HG02798 (cell line): ENCODE data around the gene FOXL1.

ENCODE experiments used
- ATAC-seq: cut with Tn5 transposase; IDR thresholded peaks from one replicate; pipeline ENCODE4 v1.9.1; 2021; ENCODE audit warnings: mild to moderate bottlenecking; ENCODE audit not compliant: unreplicated experiment, poor library complexity

FOXL1 gene

DNA sequence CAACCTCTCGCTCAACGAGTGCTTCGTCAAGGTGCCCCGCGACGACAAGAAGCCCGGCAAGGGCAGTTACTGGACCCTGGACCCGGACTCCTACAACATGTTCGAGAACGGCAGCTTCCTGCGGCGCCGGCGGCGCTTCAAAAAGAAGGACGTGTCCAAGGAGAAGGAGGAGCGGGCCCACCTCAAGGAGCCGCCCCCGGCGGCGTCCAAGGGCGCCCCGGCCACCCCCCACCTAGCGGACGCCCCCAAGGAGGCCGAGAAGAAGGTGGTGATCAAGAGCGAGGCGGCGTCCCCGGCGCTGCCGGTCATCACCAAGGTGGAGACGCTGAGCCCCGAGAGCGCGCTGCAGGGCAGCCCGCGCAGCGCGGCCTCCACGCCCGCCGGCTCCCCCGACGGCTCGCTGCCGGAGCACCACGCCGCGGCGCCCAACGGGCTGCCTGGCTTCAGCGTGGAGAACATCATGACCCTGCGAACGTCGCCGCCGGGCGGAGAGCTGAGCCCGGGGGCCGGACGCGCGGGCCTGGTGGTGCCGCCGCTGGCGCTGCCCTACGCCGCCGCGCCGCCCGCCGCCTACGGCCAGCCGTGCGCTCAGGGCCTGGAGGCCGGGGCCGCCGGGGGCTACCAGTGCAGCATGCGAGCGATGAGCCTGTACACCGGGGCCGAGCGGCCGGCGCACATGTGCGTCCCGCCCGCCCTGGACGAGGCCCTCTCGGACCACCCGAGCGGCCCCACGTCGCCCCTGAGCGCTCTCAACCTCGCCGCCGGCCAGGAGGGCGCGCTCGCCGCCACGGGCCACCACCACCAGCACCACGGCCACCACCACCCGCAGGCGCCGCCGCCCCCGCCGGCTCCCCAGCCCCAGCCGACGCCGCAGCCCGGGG, 10.4 kb upstream of the FOXL1 start:
- no peak for ATAC-seq

DNA sequence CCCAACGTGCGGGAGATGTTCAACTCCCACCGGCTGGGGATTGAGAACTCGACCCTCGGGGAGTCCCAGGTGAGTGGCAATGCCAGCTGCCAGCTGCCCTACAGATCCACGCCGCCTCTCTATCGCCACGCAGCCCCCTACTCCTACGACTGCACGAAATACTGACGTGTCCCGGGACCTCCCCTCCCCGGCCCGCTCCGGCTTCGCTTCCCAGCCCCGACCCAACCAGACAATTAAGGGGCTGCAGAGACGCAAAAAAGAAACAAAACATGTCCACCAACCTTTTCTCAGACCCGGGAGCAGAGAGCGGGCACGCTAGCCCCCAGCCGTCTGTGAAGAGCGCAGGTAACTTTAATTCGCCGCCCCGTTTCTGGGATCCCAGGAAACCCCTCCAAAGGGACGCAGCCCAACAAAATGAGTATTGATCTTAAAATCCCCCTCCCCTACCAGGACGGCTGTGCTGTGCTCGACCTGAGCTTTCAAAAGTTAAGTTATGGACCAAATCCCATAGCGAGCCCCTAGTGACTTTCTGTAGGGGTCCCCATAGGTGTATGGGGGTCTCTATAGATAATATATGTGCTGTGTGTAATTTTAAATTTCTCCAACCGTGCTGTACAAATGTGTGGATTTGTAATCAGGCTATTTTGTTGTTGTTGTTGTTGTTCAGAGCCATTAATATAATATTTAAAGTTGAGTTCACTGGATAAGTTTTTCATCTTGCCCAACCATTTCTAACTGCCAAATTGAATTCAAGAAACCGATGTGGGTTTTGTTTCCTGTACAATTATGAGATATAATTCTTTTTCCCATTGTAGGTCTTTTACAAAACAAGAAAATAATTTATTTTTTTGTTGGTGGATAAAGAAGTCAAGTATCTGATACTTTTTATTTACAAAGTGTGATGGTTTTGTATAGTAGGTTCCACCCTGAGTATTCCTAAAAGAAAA, 9.4 kb upstream of the FOXL1 start:
- no peak for ATAC-seq

DNA sequence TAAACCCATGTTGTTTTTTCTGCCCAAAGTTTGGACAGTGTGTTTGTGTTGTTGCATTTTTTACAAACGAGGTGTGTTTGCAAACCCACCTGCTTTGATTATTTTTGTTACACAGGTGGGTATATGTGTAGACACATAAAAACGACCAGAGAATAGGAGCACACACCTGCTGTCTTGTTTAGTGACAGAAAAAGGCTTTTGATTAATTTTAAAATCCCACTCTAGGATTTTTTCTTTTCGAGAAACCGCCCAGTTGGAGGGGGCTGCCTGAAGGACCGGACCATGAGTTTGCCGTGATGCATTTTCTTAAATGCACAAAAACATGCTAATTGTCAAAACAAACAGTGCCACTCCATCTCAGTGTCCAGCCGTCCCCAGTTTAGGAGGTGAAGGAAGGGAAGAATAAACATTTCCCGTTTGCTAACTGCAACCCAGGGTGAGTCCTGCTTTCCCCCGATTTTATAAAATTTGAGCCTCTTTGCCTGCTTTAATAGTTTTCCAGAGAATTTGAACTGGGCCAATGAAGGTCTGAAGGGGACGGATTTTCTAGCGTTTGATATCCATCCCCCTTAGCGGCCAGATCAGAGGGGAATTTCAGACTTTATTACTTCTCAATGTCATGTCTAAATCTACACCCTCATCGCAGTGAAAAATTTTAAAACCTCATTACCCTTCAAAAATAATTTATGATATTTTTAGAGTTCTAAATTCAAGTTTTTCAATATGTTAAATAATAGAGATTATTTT, 8.5 kb upstream of the FOXL1 start:
- ATAC-seq, result no peak

DNA sequence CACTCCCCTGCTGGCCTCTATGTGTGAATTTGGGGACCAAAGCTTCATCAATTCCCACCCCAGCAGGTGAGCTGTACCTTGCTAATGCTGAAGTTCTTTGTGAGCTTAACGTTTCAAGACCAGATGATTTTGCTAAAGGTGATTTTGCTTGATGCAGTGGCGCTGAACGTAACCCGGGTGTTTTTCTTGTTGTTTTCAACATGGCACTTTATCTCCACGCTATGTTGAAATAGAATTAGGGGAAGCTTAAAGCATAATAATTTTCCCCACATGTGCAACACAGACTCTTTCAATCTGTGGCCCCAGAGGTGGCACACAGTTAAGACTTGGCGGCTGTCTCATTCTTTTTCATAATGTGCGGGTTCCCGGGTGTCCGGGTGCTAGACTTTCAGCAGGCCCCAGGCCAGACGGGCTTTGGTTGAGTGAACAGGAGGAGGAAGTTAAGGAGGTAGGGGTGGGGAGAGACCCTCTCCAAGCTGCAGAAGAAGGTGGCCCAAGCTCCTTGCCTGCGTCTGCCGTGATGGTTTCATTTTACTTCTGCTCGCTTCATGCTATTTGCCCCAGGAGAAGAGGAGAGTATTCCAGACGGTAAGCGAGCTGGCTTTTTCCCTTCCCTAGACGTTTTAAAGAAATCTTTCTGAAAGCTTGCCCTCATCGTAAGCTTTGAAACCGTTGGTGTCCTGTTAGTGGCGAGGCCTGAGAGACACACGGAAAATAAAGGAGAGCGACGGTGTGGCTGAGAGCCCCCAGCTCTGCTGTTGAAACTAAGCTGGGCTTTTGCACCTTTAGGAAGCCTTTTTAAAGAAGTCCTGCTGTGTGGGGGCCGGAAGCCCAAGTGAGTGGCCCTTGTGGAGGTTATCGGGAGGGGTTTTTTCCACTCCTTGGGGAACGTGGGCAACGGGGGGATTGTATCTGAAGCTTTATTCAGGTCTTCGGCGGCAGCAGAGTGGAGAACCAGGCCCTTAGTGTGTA, 7.5 kb upstream of the FOXL1 start:
- ATAC-seq, result no peak

DNA sequence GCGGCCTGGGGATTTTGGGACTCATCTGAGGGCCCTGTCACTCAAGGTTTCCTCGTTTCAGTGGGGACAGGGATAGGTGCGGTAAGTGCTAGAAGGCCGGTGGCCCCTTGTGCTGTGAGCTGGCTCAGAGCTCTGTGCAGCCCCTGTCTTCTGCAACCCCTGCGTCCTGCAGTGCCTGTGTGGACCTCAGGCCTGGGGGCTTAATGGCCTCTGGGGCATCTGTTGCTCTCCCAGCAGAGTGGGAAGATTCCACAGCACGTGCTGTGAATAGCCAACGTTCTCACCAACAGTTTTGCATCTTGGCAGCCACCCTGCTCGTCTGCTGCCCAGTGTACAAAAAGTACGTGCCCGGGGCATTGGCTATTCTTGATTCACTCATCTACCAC, 6.8 kb upstream of the FOXL1 start:
- ATAC-seq, result no peak

DNA sequence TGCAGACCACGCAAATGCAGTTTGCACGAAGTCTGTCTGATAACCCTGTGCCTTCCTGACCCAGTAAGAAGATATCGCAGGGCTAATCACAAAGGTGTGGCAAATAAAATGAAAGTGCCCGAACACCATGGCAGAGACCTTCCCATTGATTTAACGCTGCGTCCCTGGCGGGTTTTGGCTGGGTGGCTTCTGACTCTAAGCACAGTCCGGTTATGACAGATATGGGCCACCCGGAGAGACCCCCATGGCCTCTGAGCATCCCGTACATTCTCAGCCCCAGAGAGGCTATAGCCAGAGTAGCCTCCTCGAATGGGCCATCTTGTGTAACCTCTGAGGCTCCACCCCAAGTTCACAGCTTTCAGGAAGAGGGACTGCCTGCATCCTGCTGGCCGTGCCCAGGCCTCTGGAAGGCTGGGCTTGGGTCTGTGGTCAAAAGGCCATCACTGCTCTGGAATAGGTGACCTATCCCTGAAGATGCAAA, 6.3 kb upstream of the FOXL1 start:
- no peak for ATAC-seq

DNA sequence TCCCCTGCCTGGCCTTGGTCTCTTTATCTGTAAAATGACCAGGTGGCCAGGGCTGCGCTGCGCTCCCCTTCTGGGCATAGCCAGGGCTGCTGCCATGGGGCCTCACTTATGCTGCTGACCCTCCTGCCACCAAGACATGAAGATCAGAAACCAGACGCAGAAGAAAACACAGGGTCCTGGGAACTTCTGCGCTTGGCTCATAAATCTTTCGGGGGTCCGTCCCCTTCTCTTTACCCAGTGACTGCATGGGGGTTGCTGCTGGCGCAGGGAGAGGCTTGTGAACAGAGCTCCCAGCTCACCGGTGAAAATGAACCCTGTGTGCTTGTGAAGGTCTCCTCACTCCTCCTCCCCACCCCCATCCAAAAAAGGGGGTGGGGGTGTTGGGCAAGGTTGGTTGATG, 5.7 kb upstream of the FOXL1 start:
- no peak for ATAC-seq

DNA sequence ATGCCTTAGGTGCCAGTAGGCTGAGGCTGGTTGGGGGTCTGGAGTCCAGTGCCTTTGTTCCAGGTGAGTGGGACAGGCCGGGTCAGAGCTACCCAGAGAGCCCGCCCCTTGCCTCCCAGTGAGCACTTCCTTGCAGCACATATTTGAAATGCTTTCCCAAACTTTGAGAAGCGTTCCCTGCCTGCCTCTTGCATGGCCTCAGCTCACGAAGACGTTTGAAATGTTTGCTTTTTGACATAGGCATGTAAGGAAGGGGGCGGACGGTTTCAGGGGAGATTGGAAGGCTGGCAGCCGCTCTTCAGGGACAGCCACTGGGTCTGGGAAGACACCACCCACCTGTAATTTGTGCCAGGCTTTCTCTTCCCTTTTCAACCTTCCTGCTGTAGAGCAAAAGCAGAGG, 5.1 kb upstream of the FOXL1 start:
- ATAC-seq, result no peak

DNA sequence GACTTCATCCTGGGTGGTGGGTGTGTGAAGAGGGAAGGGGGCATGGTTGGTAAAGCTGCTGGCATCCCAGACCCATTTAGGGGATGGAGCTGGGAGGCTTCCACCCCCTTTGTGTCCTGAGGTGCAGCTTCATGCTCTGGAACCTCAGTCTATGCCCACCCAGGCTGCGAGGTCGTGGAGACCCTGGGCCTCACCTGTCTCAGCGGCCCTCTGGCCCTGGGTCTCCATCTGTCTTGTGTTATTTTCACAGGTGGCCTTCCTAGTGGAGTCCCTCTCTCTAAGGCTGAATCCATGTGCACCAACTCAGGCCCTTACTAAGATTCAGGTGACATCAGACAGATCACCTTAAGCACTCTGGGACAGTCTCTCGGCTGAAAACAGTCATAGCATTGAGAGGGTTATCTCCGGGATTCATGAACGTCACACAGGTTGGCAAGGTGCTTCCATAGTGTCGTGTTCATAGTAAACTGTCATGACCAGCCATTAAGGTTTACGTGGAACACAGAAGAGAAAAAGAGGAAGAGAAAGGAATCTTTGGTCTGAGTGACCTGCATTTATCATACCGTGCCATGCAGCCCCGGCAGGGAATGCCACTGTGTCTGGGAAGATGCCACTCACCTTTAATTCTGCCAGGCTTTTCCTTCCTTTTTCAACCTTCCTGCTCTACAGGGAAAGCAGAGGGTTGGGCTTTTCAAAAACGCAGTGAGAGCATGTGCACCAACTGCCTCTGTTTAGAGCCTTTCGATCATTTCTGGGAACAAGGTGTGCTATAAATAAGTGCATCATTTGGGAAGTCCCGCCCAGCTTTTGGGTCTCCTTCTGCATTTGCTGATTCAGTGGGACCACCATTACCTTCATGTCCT, 4.5 kb upstream of the FOXL1 start:
- no peak for ATAC-seq

DNA sequence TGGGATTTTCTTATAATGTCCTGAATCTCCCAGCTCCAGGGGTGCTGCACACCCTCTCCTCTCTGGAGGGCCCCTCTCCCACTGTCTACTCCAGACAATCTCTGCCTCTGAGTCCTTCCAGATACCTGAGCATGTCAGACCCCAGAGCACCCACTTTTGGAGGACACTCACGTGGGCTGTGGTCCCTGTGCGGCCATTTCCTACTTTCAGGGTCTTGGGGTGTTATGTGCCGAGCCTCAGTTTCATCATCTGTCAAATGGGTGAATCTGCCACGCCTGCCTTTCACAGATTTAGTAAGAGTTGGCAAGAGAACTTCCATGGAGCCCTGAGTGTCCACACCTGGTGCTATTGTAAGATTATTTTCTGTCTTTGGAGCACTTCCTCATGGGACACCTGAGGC, 3.7 kb upstream of the FOXL1 start:
- ATAC-seq, result no peak

DNA sequence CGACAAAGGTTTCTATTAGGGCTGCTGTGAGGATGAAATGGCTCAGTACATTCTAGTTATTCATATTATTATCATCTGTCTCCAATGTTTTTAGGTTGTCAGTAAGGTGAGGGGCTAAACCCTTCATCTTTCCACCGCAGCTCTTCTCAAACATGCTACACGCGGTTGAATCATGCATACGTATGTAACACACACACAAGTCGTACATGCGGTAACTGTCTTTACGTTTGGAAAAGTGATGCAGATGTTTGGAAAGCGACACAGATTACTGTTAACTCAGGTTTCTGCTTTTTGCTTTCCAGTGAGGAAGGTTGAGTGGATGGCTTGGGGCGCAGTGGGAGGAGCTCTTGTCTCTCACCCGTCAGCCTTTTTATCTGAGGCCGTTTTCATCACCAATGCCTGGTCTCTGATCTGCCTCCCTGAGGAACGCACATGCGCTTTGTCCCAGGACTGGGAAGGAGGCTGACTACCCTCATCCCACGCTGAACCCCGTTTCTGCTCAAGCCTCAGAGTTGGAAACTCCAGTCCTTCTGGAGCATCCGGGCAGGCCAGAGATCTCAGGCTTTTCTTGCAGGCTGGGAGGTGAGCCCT, 3.2 kb upstream of the FOXL1 start:
- no peak for ATAC-seq

DNA sequence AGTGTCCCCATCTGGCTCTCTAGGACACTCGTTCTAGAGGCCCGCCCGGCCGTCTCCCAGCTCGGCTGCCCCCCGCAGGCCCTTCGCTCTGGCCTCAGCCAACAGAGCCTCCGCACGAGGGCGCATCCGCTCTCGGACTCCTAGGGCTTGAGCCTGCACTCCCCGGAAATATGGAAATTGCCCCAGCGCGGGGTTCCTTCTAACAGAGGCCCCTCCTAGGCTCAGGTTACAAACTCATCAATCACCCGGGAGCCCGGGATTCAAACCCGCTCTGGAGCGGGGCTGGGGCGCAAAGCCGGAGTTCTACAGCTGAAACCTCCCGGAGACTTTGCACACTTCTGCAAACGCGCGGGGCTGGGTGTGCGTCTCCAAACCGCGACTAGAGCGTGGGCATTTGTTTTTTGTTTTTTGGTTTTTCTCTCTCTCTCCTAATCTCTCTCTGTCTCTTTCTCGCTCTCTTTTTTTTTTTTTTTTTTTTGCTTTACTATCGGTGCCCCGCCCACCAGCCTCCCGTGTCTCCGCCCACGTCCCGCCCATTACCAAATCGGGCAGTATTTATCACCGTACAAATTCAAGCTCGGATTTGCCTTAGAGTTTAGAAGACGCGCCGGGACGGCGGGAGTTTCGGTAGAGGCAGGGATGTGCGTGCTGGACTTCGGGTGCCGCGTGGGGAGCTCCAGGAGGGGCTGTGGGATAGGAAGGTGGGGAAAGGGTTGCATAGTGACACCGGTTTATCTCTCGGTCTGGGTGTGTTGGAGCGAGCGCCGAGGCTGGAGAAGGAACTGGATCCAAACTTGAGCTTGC, 2.4 kb upstream of the FOXL1 start:
- peak; percentile 37 for ATAC-seq

DNA sequence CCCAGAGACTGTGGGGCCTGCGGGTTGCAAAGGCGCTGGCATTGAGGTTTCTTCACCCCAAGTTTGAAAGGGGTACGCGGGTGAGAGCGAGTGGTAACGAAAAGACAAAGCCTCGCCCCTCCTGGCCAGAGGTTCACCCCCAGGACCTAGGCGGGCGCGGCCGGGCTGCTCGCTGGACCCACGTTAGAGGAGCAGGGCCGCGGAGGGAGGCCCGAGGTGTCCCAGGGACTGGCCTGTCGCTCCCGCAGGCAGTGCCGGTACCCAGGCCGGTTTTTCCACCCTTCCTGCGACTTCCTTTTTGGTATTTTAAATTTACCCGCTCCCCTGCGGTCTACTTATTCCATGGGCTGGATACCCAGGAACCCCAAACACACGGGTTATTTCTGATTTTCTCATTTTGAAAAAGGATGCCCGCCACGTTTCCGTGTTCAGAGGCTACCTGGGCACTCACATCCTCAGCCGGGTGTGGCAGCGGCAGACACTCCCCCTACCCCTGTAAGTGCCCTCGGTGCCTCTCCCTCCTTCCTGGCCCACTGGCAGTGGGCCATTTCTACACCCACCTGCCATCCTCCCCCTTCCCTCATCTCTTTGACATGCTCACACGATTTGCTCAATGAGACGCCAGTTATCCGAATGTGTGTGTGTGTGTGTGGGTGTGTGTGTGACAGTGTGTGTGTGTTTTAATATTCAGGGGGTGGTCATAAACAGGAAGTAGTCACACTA, 1.6 kb upstream of the FOXL1 start:
- ATAC-seq, result no peak

DNA sequence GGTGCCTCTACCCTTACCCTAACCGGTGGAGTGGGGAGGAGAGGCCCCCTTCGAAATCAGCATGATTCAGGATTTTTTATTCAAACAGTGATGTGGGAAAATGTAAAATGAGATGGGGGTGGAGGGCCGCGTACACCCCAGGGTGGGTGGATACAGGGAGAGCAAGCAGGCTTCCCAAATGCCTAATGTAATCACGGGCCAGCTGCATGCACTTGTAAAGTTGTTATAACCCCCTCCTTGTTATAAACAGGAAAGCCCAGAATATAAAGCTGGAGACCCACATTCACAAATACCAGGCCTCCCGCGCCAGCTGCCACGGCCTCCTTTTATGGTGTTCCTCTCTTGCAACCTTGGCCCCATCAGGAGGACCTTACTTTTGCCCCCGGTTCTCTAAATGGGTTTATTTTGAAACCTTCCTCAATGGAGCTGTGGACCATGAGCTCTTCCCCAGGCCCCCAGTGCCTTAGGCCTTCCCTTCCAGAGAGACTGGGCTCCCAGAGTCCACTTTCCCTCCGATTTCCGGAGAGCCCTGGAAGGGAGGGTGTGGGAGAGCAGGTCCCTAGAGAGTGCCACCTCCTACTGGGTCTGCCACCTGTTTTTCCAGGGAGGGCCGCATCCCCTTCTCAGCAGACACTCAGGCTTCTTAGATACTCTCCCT, 906 bp upstream of the FOXL1 start:
- ATAC-seq, result no peak

DNA sequence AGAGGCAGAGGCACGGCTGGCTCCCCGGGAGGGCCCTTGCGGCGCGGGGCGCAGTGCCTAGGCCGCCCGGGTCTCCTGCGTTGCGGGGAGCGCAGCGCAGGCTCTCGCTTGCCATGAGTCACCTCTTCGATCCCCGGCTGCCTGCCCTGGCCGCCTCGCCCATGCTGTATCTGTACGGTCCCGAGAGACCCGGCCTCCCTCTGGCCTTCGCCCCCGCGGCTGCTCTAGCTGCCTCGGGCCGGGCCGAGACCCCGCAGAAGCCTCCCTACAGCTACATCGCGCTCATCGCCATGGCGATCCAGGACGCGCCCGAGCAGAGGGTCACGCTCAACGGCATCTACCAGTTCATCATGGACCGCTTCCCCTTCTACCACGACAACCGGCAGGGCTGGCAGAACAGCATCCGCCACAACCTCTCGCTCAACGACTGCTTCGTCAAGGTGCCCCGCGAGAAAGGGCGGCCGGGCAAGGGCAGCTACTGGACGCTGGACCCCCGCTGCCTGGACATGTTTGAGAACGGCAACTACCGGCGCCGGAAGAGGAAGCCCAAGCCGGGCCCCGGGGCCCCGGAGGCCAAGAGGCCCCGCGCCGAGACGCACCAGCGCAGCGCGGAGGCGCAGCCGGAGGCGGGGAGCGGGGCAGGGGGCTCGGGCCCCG, 390 bp downstream of the FOXL1 start:
- ATAC-seq, result no peak
